GM12878 (cell line): ENCODE measurements around the gene E2F1. TPM values are rescaled to one million over a fixed set of nuclear protein-coding genes. Genes with fewer than 3 reads are reported as not detected.

Experiments used
- BMI1 ChIP-seq: fragments of 450-650 bp; IDR thresholded peaks from 2 replicates; pipeline ENCODE4 v1.6.1; 2016; ENCODE audit warnings: mild to moderate bottlenecking, moderate library complexity, borderline replicate concordance
- CBFB ChIP-seq: IDR thresholded peaks from 2 replicates; pipeline ENCODE4 v1.6.1; 2016; ENCODE audit warnings: antibody characterized with exemption, low read depth
- CBX5 ChIP-seq: sonication (generic); IDR thresholded peaks from 2 replicates; pipeline ENCODE4 v1.6.1; 2016; ENCODE audit warnings: low read depth, moderate library complexity, mild to moderate bottlenecking, inconsistent platforms
- CHD1 ChIP-seq: IDR thresholded peaks from 2 replicates; pipeline ENCODE4 v1.6.1; 2012; ENCODE audit warnings: low read depth, low read length, improper control_type of control experiment
- CHD2 ChIP-seq: IDR thresholded peaks from 2 replicates; pipeline ENCODE4 v1.6.1; 2011; ENCODE audit warnings: low read depth, low read length, improper control_type of control experiment, borderline replicate concordance
- CHD4 ChIP-seq: fragments of 200-600 bp; sonication (generic); IDR thresholded peaks from 2 replicates; pipeline ENCODE4 v1.6.1; 2016; ENCODE audit warnings: mild to moderate bottlenecking
- E2F4 ChIP-seq: IDR thresholded peaks from 2 replicates; pipeline ENCODE4 v1.6.1; 2012; ENCODE audit warnings: low read depth, low read length, improper control_type of control experiment
- EED ChIP-seq: sonication (generic); IDR thresholded peaks from 2 replicates; pipeline ENCODE4 v1.6.1; 2016; ENCODE audit warnings: antibody characterized with exemption, low read depth
- KLF5 ChIP-seq: fragments of 450-650 bp; IDR thresholded peaks from 2 replicates; pipeline ENCODE4 v1.6.1; 2014; ENCODE audit warnings: mild to moderate bottlenecking; ENCODE audit not compliant: partially characterized antibody
- NBN ChIP-seq: fragments of 450-650 bp; IDR thresholded peaks from 2 replicates; pipeline ENCODE4 v1.6.1; 2016
- NFIC ChIP-seq: IDR thresholded peaks from 2 replicates; pipeline ENCODE4 v1.6.1; 2012; ENCODE audit warnings: low read depth, mild to moderate bottlenecking, inconsistent platforms, low read length, moderate library complexity
- PAX8 ChIP-seq: fragments of 450-650 bp; IDR thresholded peaks from 2 replicates; pipeline ENCODE4 v1.6.1; 2017; ENCODE audit warnings: mild to moderate bottlenecking, moderate library complexity
- POU2F2 ChIP-seq: IDR thresholded peaks from 3 replicates; pipeline ENCODE4 v1.6.1; 2011; ENCODE audit warnings: low read depth, mild to moderate bottlenecking, low read length, borderline replicate concordance
- SIX5 ChIP-seq: IDR thresholded peaks from 2 replicates; pipeline ENCODE4 v1.6.1; 2011; ENCODE audit warnings: mild to moderate bottlenecking, low read depth, low read length, moderate library complexity; ENCODE audit not compliant: severe bottlenecking
- SPI1 ChIP-seq: IDR thresholded peaks from 2 replicates; pipeline ENCODE4 v1.6.1; 2011; ENCODE audit warnings: low read depth, mild to moderate bottlenecking, low read length, moderate library complexity, borderline replicate concordance; ENCODE audit not compliant: insufficient read depth
- TARDBP ChIP-seq: IDR thresholded peaks from 2 replicates; pipeline ENCODE4 v1.6.1; 2016; ENCODE audit warnings: borderline replicate concordance
- YY1 ChIP-seq: IDR thresholded peaks from 2 replicates; pipeline ENCODE4 v1.6.1; 2011; ENCODE audit warnings: low read depth, mild to moderate bottlenecking, low read length
- ZNF217 ChIP-seq: fragments of 450-650 bp; IDR thresholded peaks from 2 replicates; pipeline ENCODE4 v1.6.1; 2017; ENCODE audit warnings: antibody characterized with exemption, mild to moderate bottlenecking
- polyA plus RNA-seq, 11 experiments: library from polyadenylated mRNA; depleted of rRNA in 4 of 11; unstranded in 6 of 11; stranded (reverse) in 5 of 11; fragments of >200 nt; fragmentation: Nextera tagmentation in 4 of 11; fragmentation: Illumina TruSeq in 1 of 11; extraction: Ambion mirVana in 4 of 11; extraction: Trizol in 1 of 11; gene quantifications; 1 replicate in 1 of 11; 2 replicates in 10 of 11; pipeline versions ENCODE4 v1.2.1 to v1.2.3, GENCODE V29; 2011 to 2016; ENCODE audit warnings: inconsistent platforms in 2 of 11, missing spikeins in 2 of 11, low read depth in 1 of 11
- total RNA-seq, 4 experiments: library from RNA; depleted of rRNA in 3 of 4; stranded (reverse); fragments of >200 nt in 3 of 4; fragmentation: Illumina TruSeq in 1 of 4; extraction: Trizol in 1 of 4; gene quantifications; 2 replicates each; pipeline versions ENCODE4 v1.2.1 to v1.2.3, GENCODE V29; 2013 to 2021
- TF ChIP-seq, protein P1 (sequence below): fragments of 450-650 bp; IDR thresholded peaks from 2 replicates; pipeline ENCODE4 v1.6.1; 2017; ENCODE audit warnings: mild to moderate bottlenecking
- TF ChIP-seq, protein P2 (sequence below): fragments of 450-650 bp; conservative IDR thresholded peaks from 2 replicates; pipeline ENCODE4 v1.6.1; 2017; ENCODE audit warnings: mild to moderate bottlenecking, moderate library complexity
- TF ChIP-seq, protein P3 (sequence below): fragments of 450-650 bp; IDR thresholded peaks from 2 replicates; pipeline ENCODE4 v1.6.1; 2018; ENCODE audit warnings: borderline replicate concordance, mild to moderate bottlenecking; ENCODE audit not compliant: partially characterized antibody

The E2F1 gene
- total and polyA plus RNA-seq, 10 of the 15 experiments (the other 5 are each of a cell fraction or from before 2014, with no cell fraction given), result 0.29 to 50.2 (median 19.7) TPM

GRCh38 chr20:33666293-33667244 is 19.6 kb downstream of the E2F1 start, which contains the start of gene ACTL10 (continued):
- TF ChIP-seq E2F4, result no peak
- no peak for TF ChIP-seq CHD4
- no peak for TF ChIP-seq TARDBP
- TF ChIP-seq ZNF217, result no peak
- TF ChIP-seq, protein P1, sequence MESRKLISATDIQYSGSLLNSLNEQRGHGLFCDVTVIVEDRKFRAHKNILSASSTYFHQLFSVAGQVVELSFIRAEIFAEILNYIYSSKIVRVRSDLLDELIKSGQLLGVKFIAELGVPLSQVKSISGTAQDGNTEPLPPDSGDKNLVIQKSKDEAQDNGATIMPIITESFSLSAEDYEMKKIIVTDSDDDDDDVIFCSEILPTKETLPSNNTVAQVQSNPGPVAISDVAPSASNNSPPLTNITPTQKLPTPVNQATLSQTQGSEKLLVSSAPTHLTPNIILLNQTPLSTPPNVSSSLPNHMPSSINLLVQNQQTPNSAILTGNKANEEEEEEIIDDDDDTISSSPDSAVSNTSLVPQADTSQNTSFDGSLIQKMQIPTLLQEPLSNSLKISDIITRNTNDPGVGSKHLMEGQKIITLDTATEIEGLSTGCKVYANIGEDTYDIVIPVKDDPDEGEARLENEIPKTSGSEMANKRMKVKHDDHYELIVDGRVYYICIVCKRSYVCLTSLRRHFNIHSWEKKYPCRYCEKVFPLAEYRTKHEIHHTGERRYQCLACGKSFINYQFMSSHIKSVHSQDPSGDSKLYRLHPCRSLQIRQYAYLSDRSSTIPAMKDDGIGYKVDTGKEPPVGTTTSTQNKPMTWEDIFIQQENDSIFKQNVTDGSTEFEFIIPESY, result no peak
- TF ChIP-seq CBX5, result no peak
- TF ChIP-seq, protein P2, sequence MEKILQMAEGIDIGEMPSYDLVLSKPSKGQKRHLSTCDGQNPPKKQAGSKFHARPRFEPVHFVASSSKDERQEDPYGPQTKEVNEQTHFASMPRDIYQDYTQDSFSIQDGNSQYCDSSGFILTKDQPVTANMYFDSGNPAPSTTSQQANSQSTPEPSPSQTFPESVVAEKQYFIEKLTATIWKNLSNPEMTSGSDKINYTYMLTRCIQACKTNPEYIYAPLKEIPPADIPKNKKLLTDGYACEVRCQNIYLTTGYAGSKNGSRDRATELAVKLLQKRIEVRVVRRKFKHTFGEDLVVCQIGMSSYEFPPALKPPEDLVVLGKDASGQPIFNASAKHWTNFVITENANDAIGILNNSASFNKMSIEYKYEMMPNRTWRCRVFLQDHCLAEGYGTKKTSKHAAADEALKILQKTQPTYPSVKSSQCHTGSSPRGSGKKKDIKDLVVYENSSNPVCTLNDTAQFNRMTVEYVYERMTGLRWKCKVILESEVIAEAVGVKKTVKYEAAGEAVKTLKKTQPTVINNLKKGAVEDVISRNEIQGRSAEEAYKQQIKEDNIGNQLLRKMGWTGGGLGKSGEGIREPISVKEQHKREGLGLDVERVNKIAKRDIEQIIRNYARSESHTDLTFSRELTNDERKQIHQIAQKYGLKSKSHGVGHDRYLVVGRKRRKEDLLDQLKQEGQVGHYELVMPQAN, result peak; percentile 72; the same call in 1 of the 2 replicates
- TF ChIP-seq NFIC, result no peak
- TF ChIP-seq YY1, result 0 out of 2 replicates have a peak, but pooled peaks have one; percentile 14
- TF ChIP-seq EED, result peak; percentile 60
- 0 out of 2 replicates have a peak, but pooled peaks have one; percentile 1 for TF ChIP-seq SPI1
- TF ChIP-seq, protein P3, sequence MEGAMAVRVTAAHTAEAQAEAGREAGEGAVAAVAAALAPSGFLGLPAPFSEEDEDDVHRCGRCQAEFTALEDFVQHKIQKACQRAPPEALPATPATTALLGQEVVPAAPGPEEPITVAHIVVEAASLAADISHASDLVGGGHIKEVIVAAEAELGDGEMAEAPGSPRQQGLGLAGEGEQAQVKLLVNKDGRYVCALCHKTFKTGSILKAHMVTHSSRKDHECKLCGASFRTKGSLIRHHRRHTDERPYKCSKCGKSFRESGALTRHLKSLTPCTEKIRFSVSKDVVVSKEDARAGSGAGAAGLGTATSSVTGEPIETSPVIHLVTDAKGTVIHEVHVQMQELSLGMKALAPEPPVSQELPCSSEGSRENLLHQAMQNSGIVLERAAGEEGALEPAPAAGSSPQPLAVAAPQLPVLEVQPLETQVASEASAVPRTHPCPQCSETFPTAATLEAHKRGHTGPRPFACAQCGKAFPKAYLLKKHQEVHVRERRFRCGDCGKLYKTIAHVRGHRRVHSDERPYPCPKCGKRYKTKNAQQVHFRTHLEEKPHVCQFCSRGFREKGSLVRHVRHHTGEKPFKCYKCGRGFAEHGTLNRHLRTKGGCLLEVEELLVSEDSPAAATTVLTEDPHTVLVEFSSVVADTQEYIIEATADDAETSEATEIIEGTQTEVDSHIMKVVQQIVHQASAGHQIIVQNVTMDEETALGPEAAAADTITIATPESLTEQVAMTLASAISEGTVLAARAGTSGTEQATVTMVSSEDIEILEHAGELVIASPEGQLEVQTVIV, result no peak
- no peak for TF ChIP-seq KLF5
- no peak for TF ChIP-seq CHD1
- TF ChIP-seq SIX5, result no peak
- no peak for TF ChIP-seq POU2F2
- TF ChIP-seq CHD2, result no peak
- TF ChIP-seq BMI1, result no peak
- TF ChIP-seq CBFB, result no peak
- TF ChIP-seq PAX8, result no peak
- peak; percentile 52; the same call in 1 of the 2 replicates for TF ChIP-seq NBN
